Activated CD8-positive, alpha-beta T cell treated with anti-CD3 and anti-CD28 coated beads, Interleukin-2, amount 10 ng/mL, durations not matched to agents 7 days and 5 days (primary cell): ENCODE data around the gene PRKAA2. TPM values are rescaled to one million over a fixed set of nuclear protein-coding genes. Genes with fewer than 3 reads are reported as not detected.

ENCODE experiments used
- ATAC-seq: fragments of 150-1000 bp; cut with Tn5 transposase; one replicate; pipeline ENCODE4 v1.10.0; 2021; ENCODE audit warnings: moderate library complexity
- CTCF ChIA-PET: fragments of 350-600 bp; sonication (Branson Sonifier 250); formaldehyde crosslinking; loops from one replicate; lab custom pipeline; 2021; ENCODE audit warnings: antibody characterized with exemption; lab: Charles Lee
- POLR2A ChIA-PET: fragments of 350-600 bp; sonication (Branson Sonifier 250); formaldehyde crosslinking; loops from one replicate; lab custom pipeline; 2021; ENCODE audit warnings: antibody characterized with exemption; lab: Charles Lee
- DNase-seq: peaks from one replicate; pipeline ENCODE4 v3.0.0-alpha.2; 2020
- H3K27ac Mint-ChIP-seq: one replicate; pipeline ENCODE4 v1.8.0; 2021; ENCODE audit warnings: mild to moderate bottlenecking, mixed read lengths
- H3K27me3 Mint-ChIP-seq: one replicate; pipeline ENCODE4 v1.8.0; 2021; ENCODE audit warnings: low read depth, mixed read lengths
- H3K36me3 Mint-ChIP-seq: one replicate; pipeline ENCODE4 v1.8.0; 2021; ENCODE audit warnings: low read depth, mixed read lengths
- H3K4me1 Mint-ChIP-seq: one replicate; pipeline ENCODE4 v1.8.0; 2021; ENCODE audit warnings: low read depth, mixed read lengths
- H3K4me3 Mint-ChIP-seq: one replicate; pipeline ENCODE4 v1.8.0; 2021; ENCODE audit warnings: mild to moderate bottlenecking, mixed read lengths
- H3K9me3 Mint-ChIP-seq: one replicate; pipeline ENCODE4 v1.8.0; 2022; ENCODE audit warnings: mixed read lengths; ENCODE audit not compliant: insufficient read depth
- total RNA-seq, 2 experiments: library from RNA; stranded (reverse); gene quantifications; one replicate each; pipeline ENCODE4 v1.2.3, GENCODE V29; 2021

Gene PRKAA2
- total RNA-seq, 2 experiments from 2014 or later = not detected

GRCh38 chr1:56754708-56755479 is 109.8 kb downstream of the PRKAA2 start:
- Mint-ChIP-seq H3K27me3 (peaks cover 3% of the 10 kb centered on the region), H3K4me3 (no peak overlapping the region), H3K36me3 (no peaks in the 10 kb centered on the region), H3K4me1 (no peaks in the 10 kb centered on the region), H3K9me3 (no peaks in the 10 kb centered on the region), H3K27ac (no peak overlapping the region)
- ChIA-PET CTCF (no interaction called here), POLR2A (no interaction called here)
- ATAC-seq (no peak), DNase-seq (no peak)

- Mint-ChIP-seq H3K27ac (no peak overlapping the region), H3K9me3 (no peaks in the 10 kb centered on the region), H3K4me1 (no peaks in the 10 kb centered on the region), H3K4me3 (no peak overlapping the region), H3K27me3 (peaks cover 3% of the 10 kb centered on the region), H3K36me3 (no peaks in the 10 kb centered on the region)
- ATAC-seq = no peak
- no peak for DNase-seq
- ChIA-PET POLR2A (no interaction called here), CTCF (no interaction called here)
These were observed 110.8 kb downstream of the PRKAA2 start for GRCh38 chr1:56755911-56756310.

DNA sequence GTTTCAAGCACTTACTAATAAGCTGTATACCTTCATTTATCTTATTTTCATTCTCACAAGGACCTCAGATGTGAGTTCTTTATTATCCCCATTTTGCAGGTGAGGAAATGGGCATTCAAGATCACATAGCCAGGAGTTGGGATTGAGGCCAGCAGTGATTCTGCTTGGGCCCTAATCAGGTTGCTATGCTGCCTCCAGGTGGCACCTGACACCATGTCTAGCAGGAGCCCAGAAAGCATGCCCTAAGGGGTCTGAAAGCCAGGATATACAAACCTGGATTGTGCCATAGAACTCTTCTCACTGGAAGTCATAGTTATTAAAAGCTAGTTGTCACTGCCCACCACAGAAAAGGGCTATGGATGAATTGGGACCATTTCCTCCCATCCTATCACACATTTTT is 113.0 kb downstream of the PRKAA2 start:
- Mint-ChIP-seq H3K36me3 (no peaks in the 10 kb centered on the region), H3K9me3 (no peaks in the 10 kb centered on the region), H3K4me3 (no peak overlapping the region), H3K27me3 (peaks cover 3% of the 10 kb centered on the region), H3K27ac (no peak overlapping the region), H3K4me1 (no peaks in the 10 kb centered on the region)
- ChIA-PET CTCF (no interaction called here), POLR2A (no interaction called here)
- no peak for ATAC-seq
- DNase-seq = no peak

- no peak overlapping the region for H3K27ac Mint-ChIP-seq
- H3K9me3 Mint-ChIP-seq = no peaks in the 10 kb centered on the region
- ATAC-seq = no peak
- H3K4me3 Mint-ChIP-seq = no peak overlapping the region
- ChIA-PET POLR2A (no interaction called here), CTCF (no interaction called here)
- H3K27me3 Mint-ChIP-seq = peaks cover 3% of the 10 kb centered on the region
- no peak for DNase-seq
- H3K36me3 Mint-ChIP-seq = no peaks in the 10 kb centered on the region
- no peaks in the 10 kb centered on the region for H3K4me1 Mint-ChIP-seq
These were observed 113.7 kb downstream of the PRKAA2 start for GRCh38 chr1:56758794-56759193.

Other genes with a start within 250 kb of the PRKAA2 start
- not detected for gene PLPP3, start 65.8 kb upstream of the PRKAA2 start, total RNA-seq
- gene FYB2, start 174.1 kb downstream of the PRKAA2 start, total RNA-seq = not detected
- gene C8A, start 209.5 kb downstream of the PRKAA2 start, total RNA-seq = not detected